ENCODE results near the gene SH3TC1. TPM values are rescaled to one million over a fixed set of nuclear protein-coding genes. Genes with fewer than 3 reads are reported as not detected.

Gene SH3TC1
- total and polyA plus RNA-seq, 4 donors = 6.5 to 34.6 (median 25.8) TPM

DNA sequence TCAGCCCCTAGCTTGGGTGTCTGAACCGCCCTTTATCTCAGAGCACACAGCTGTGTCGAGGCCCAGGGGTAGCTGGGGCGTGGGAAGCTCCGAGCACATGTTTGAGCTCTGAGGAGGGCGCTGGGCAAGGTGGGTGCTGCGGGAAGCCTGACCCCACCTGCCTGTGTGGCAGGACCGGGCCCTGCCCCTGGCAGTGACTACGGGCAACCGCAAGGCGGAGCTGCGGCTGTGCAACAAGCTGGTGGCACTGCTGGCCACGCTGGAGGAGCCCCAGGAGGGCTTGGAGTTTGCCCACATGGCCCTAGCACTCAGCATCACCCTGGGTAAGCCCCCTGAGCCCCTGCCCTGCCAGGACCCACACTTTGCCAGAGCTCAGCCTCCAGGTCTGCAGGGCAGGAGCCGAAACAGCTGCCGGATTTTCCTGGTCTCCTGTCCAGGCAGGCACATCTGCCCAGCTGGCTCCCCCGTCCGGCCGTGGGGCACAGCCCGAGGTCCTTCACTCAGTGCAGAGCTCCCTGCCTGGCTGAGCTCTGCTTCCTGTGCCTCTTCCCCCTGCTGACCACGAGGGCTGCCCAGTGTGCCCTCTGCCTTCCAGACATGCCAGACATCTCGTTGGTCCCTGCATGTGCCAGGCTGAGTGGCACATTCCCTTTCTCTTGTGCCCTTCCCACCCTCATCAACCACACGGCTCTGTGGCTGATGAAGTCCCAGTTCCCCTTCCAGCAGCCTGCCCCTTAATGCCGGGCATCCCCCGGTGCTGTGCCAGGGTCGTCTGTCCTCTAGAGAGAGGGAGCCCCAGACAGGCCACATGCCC lies 37.2 kb downstream of the SH3TC1 start:
- TF ChIP-seq HNF4G (IDR thresholded peaks at IDR 0.05) = no peak
- TF ChIP-seq FOXA2 (IDR thresholded peaks at IDR 0.05) = no peak
- TF ChIP-seq, protein P1, sequence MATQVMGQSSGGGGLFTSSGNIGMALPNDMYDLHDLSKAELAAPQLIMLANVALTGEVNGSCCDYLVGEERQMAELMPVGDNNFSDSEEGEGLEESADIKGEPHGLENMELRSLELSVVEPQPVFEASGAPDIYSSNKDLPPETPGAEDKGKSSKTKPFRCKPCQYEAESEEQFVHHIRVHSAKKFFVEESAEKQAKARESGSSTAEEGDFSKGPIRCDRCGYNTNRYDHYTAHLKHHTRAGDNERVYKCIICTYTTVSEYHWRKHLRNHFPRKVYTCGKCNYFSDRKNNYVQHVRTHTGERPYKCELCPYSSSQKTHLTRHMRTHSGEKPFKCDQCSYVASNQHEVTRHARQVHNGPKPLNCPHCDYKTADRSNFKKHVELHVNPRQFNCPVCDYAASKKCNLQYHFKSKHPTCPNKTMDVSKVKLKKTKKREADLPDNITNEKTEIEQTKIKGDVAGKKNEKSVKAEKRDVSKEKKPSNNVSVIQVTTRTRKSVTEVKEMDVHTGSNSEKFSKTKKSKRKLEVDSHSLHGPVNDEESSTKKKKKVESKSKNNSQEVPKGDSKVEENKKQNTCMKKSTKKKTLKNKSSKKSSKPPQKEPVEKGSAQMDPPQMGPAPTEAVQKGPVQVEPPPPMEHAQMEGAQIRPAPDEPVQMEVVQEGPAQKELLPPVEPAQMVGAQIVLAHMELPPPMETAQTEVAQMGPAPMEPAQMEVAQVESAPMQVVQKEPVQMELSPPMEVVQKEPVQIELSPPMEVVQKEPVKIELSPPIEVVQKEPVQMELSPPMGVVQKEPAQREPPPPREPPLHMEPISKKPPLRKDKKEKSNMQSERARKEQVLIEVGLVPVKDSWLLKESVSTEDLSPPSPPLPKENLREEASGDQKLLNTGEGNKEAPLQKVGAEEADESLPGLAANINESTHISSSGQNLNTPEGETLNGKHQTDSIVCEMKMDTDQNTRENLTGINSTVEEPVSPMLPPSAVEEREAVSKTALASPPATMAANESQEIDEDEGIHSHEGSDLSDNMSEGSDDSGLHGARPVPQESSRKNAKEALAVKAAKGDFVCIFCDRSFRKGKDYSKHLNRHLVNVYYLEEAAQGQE (IDR thresholded peaks at IDR 0.05) = no peak
- TF ChIP-seq JUND (IDR thresholded peaks at IDR 0.05) = no peak
- TF ChIP-seq TAF1 (conservative IDR thresholded peaks at IDR 0.05) = no peak
- TF ChIP-seq RXRA (IDR thresholded peaks at IDR 0.05) = no peak
- TF ChIP-seq, protein P2, sequence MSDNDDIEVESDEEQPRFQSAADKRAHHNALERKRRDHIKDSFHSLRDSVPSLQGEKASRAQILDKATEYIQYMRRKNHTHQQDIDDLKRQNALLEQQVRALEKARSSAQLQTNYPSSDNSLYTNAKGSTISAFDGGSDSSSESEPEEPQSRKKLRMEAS (IDR thresholded peaks at IDR 0.05) = no peak
- no peak for TF ChIP-seq NR2F2 (IDR thresholded peaks at IDR 0.05)
- TF ChIP-seq, protein P3, sequence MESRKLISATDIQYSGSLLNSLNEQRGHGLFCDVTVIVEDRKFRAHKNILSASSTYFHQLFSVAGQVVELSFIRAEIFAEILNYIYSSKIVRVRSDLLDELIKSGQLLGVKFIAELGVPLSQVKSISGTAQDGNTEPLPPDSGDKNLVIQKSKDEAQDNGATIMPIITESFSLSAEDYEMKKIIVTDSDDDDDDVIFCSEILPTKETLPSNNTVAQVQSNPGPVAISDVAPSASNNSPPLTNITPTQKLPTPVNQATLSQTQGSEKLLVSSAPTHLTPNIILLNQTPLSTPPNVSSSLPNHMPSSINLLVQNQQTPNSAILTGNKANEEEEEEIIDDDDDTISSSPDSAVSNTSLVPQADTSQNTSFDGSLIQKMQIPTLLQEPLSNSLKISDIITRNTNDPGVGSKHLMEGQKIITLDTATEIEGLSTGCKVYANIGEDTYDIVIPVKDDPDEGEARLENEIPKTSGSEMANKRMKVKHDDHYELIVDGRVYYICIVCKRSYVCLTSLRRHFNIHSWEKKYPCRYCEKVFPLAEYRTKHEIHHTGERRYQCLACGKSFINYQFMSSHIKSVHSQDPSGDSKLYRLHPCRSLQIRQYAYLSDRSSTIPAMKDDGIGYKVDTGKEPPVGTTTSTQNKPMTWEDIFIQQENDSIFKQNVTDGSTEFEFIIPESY (IDR thresholded peaks at IDR 0.05) = no peak
- TF ChIP-seq, protein P4, sequence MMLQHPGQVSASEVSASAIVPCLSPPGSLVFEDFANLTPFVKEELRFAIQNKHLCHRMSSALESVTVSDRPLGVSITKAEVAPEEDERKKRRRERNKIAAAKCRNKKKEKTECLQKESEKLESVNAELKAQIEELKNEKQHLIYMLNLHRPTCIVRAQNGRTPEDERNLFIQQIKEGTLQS (IDR thresholded peaks at IDR 0.05) = no peak
- no peak for TF ChIP-seq YY1 (IDR thresholded peaks at IDR 0.05)
- TF ChIP-seq HNF4A (conservative IDR thresholded peaks at IDR 0.05) = no peak
- TF ChIP-seq SP1 (IDR thresholded peaks at IDR 0.05) = no peak
- no peak for TF ChIP-seq RAD21 (IDR thresholded peaks at IDR 0.05)
- no peak for TF ChIP-seq GABPA (IDR thresholded peaks at IDR 0.05 in 1 of 2, conservative IDR thresholded peaks at IDR 0.05 in 1 of 2)
- no peak for TF ChIP-seq FOXA1 (IDR thresholded peaks at IDR 0.05)
- H3K36me3 ChIP-seq (ENCODE audit: control insufficient read depth in 4 of 4, insufficient read depth in 3 of 4, low read depth in 1 of 4, low read length in 3 of 4) = peaks cover 18 to 57% (median 30%) of the 10 kb centered on the region in 4 donors
- H3K4me1 ChIP-seq (ENCODE audit: control insufficient read depth in 4 of 4, insufficient read depth in 4 of 4, low read length in 3 of 4) = peaks cover 0 to 5% (median 2%) of the 10 kb centered on the region in 4 donors
- no peak overlapping the region for H3K4me3 ChIP-seq (ENCODE audit: low read depth in 1 of 3, low read length in 3 of 3)
- no peak for DNase-seq (ENCODE audit: low spot score)
- 91% methylated on average over 24 of the region's 24 CpGs for WGBS
- no peaks in the 10 kb centered on the region for H3K9me3 ChIP-seq (ENCODE audit: control insufficient read depth in 4 of 4, low read length in 3 of 4)
- H3K27ac ChIP-seq (ENCODE audit: low read depth in 1 of 2, low read length in 2 of 2) = no peak overlapping the region
- no peaks in the 10 kb centered on the region for H3K27me3 ChIP-seq (ENCODE audit: control insufficient read depth in 4 of 4, insufficient read depth in 4 of 4, low read length in 3 of 4)
- no peak overlapping the region for H3K9ac ChIP-seq (ENCODE audit: low read depth in 1 of 2, low read length in 2 of 2)

DNA sequence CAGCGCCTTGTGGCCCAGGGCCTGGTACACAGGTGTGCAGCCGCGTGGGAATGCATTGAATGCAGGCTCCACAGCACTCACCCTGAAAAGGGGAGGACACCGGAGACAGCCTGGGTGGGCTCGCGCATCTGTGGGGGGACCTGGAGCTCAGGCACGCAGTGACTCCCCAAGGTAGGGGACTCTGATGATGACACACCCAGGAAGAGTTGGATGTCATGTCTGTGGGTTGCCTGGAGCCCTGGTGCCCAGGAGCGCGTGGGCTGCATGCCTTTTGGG lies 37.8 kb downstream of the SH3TC1 start:
- Histone ChIP-seq H3K9ac (ENCODE audit: low read depth in 1 of 2, low read length in 2 of 2) (no peak overlapping the region), H3K27me3 (ENCODE audit: control insufficient read depth in 4 of 4, insufficient read depth in 4 of 4, low read length in 3 of 4) (no peaks in the 10 kb centered on the region), H3K9me3 (ENCODE audit: control insufficient read depth in 4 of 4, low read length in 3 of 4) (no peaks in the 10 kb centered on the region), H3K4me3 (ENCODE audit: low read depth in 1 of 3, low read length in 3 of 3) (no peak overlapping the region), H3K27ac (ENCODE audit: low read depth in 1 of 2, low read length in 2 of 2) (no peak overlapping the region), H3K36me3 (ENCODE audit: control insufficient read depth in 4 of 4, insufficient read depth in 3 of 4, low read depth in 1 of 4, low read length in 3 of 4) (peaks cover 20 to 59% (median 30%) of the 10 kb centered on the region in 4 donors), H3K4me1 (ENCODE audit: control insufficient read depth in 4 of 4, insufficient read depth in 4 of 4, low read length in 3 of 4) (peaks cover 0 to 5% (median 2%) of the 10 kb centered on the region in 4 donors)
- WGBS = 96% methylated on average over 9 of the region's 9 CpGs
- no peak for DNase-seq (ENCODE audit: low spot score)
- TF ChIP-seq RXRA (IDR thresholded peaks at IDR 0.05) (no peak), EGR1 (IDR thresholded peaks at IDR 0.05; ENCODE audit: low read depth in 2 of 2) (no peak), YY1 (IDR thresholded peaks at IDR 0.05) (no peak), HNF4A (conservative IDR thresholded peaks at IDR 0.05) (no peak), NR2F2 (IDR thresholded peaks at IDR 0.05) (no peak), HNF4G (IDR thresholded peaks at IDR 0.05) (no peak), FOXA1 (IDR thresholded peaks at IDR 0.05) (no peak), SP1 (IDR thresholded peaks at IDR 0.05) (no peak), JUND (IDR thresholded peaks at IDR 0.05) (no peak), GABPA (IDR thresholded peaks at IDR 0.05 in 1 of 2, conservative IDR thresholded peaks at IDR 0.05 in 1 of 2) (no peak)
- TF ChIP-seq, protein P4 (IDR thresholded peaks at IDR 0.05) = no peak
- TF ChIP-seq, protein P1 (IDR thresholded peaks at IDR 0.05) = no peak
- TF ChIP-seq, protein P3 (IDR thresholded peaks at IDR 0.05) = no peak
